Left lung (tissue), 10 donors: ENCODE data around the gene IGF1R. TPM values are rescaled to one million over a fixed set of nuclear protein-coding genes. Genes with fewer than 3 reads are reported as not detected.

ENCODE experiments used
- ATAC-seq: fragments of 200-7000 bp; cut with Tn5 transposase; one replicate; pipeline ENCODE4 v1.9.1; 2020; ENCODE audit warnings: moderate library complexity
- DNase-seq, 4 donors: peaks; one replicate each; pipeline ENCODE4 v3.0.0-alpha.2; 2013 to 2020
- H3K27ac ChIP-seq, 2 donors: fragments of 200-600 bp; sonication (generic) in 1 of 2; one replicate each; pipeline versions ENCODE4 v1.5.0 to v1.8.0; 2020 to 2021
- H3K27me3 ChIP-seq, 2 donors: fragments of 200-600 bp; sonication (generic) in 1 of 2; one replicate each; pipeline versions ENCODE4 v1.5.0 to v1.8.0; 2020 to 2021
- H3K36me3 ChIP-seq, 2 donors: fragments of 200-600 bp; sonication (generic) in 1 of 2; one replicate each; pipeline versions ENCODE4 v1.5.0 to v1.8.0; 2020 to 2021
- H3K4me1 ChIP-seq, 2 donors: fragments of 200-600 bp; one replicate each; pipeline ENCODE4 v1.8.0; 2021
- H3K4me3 ChIP-seq, 2 donors: fragments of 200-600 bp; sonication (generic) in 1 of 2; one replicate each; pipeline versions ENCODE4 v1.5.0 to v1.8.0; 2020 to 2021; ENCODE audit warnings: mild to moderate bottlenecking in 1 of 2
- H3K9me3 ChIP-seq, 2 donors: fragments of 200-600 bp; sonication (generic) in 1 of 2; one replicate each; pipeline versions ENCODE4 v1.5.0 to v1.8.0; 2020 to 2021
- CTCF ChIP-seq, 2 donors: fragments of 200-600 bp; sonication (generic) in 1 of 2; IDR thresholded peaks; one replicate each; pipeline versions ENCODE4 v1.5.0 to v1.8.0; 2021; ENCODE audit warnings: antibody characterized with exemption in 2 of 2
- intact Hi-C, 2 donors: fragments of 100-400 bp; cut with DNase I; formaldehyde crosslinking; loops; one replicate each; pipeline versions ENCODE4 v1.11.2 to v1.14.2; 2022
- polyA plus RNA-seq, 6 donors: library from polyadenylated mRNA; unstranded; fragments of 120-200 nt; gene quantifications; one replicate each; pipeline ENCODE4 v1.2.1, GENCODE V29; 2013; ENCODE audit not compliant: insufficient read length in 6 of 6
- total RNA-seq, 2 donors: library from RNA; stranded (reverse); fragmentation: NEBNext Ultra II Directional; extraction: Animal tissue kit (Norgen Biotek cat#: 25700); gene quantifications; one replicate each; pipeline ENCODE4 v1.2.1, GENCODE V29; 2021
- donor health status: DM: no; HTN: yes; CAD: no.
- donor health status: DM: no; HTN: no; CAD: no.

The IGF1R gene
- total and polyA plus RNA-seq, 8 donors: 32.0 to 41.0 (median 37.0) TPM

GRCh38 chr15:98896802-98897732, 248.7 kb downstream of the IGF1R start:
- TF ChIP-seq CTCF (IDR thresholded peaks at IDR 0.05): no peak
- no peaks in the 10 kb centered on the region for H3K9me3 ChIP-seq
- H3K27me3 ChIP-seq: no peaks in the 10 kb centered on the region
- H3K27ac ChIP-seq: peak overlapping the region; percentile 13 to 74
- intact Hi-C loops: no loop called here
- ATAC-seq (peak; percentile 73), DNase-seq (no peak)
- H3K4me3 ChIP-seq: no peak overlapping the region
- peaks cover 0 to 4% of the 10 kb centered on the region in 2 donors for H3K36me3 ChIP-seq
- peaks cover 8 to 39% of the 10 kb centered on the region in 2 donors for H3K4me1 ChIP-seq

GRCh38 chr15:98898122-98898521, 249.8 kb downstream of the IGF1R start:
- H3K4me1 ChIP-seq: peaks cover 8 to 46% of the 10 kb centered on the region in 2 donors
- H3K4me3 ChIP-seq: no peak overlapping the region
- ATAC-seq (no peak), DNase-seq (no peak)
- no peak overlapping the region for H3K27ac ChIP-seq
- intact Hi-C loops: no loop called here
- H3K9me3 ChIP-seq: no peaks in the 10 kb centered on the region
- peaks cover 0 to 4% of the 10 kb centered on the region in 2 donors for H3K36me3 ChIP-seq
- no peaks in the 10 kb centered on the region for H3K27me3 ChIP-seq
- TF ChIP-seq CTCF (IDR thresholded peaks at IDR 0.05): no peak

- no peak for TF ChIP-seq CTCF (IDR thresholded peaks at IDR 0.05)
- Histone ChIP-seq H3K4me3 (no peak overlapping the region), H3K27ac (peak overlapping the region in 1 of 2 donors; percentile 76), H3K9me3 (no peaks in the 10 kb centered on the region), H3K27me3 (no peaks in the 10 kb centered on the region), H3K4me1 (peaks cover 8 to 55% of the 10 kb centered on the region in 2 donors), H3K36me3 (peaks cover 0 to 4% of the 10 kb centered on the region in 2 donors)
- intact Hi-C loops: loop anchor here in 1 of 2 donors (10.0 kb wide), 1 partner anchor 125 kb away; no protein-coding TSS in a partner anchor
- DNase-seq (peak in 1 of 4 donors; percentile 65), ATAC-seq (peak; percentile 12)
Measured at GRCh38 chr15:98899272-98900021, 251.1 kb downstream of the IGF1R start.

- intact Hi-C loops: loop anchor here in 1 of 2 donors (10.0 kb wide), 1 partner anchor 126 kb away; no protein-coding TSS in a partner anchor
- DNase-seq (no peak), ATAC-seq (no peak)
- Histone ChIP-seq H3K27ac (peak overlapping the region in 1 of 2 donors; percentile 76), H3K27me3 (no peaks in the 10 kb centered on the region), H3K4me3 (no peak overlapping the region), H3K36me3 (peaks cover 0 to 4% of the 10 kb centered on the region in 2 donors), H3K9me3 (no peaks in the 10 kb centered on the region), H3K4me1 (peaks cover 8 to 64% of the 10 kb centered on the region in 2 donors)
- TF ChIP-seq CTCF (IDR thresholded peaks at IDR 0.05): no peak
Measured at GRCh38 chr15:98900356-98900755, 252.0 kb downstream of the IGF1R start.
